GM15510 (cell line): ENCODE results near the gene MRPL54.

Source experiments
- POLR2A ChIP-seq: IDR thresholded peaks from 3 replicates; pipeline ENCODE4 v1.6.1; 2011; ENCODE audit warnings: borderline replicate concordance; ENCODE audit not compliant: insufficient read length; ENCODE audit errors: extremely low read depth

MRPL54 gene

DNA sequence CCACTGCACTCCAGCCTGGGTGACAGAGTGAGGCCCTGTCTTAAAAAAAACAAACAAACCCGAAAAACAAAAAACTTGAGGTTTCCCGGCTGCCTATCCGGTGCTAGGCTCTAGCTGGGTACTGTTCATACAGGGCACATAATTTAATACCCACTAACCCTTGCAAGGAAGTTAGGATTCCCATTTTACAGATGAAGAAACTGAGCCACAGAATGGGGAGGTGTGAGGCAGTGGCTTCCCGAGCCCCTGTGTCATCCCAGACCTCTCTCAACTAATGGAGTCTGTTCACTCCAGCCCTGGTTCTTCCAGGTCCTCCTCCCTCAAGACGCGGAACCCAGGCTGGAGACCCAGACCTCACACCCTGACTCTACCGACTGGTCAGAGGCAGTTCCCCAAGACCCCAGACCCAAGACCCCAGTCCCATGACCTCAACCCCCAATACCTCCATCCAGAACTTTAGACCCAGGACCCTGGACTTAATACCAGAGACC lies 1.6 kb upstream of the MRPL54 start:
- no peak for TF ChIP-seq POLR2A

DNA sequence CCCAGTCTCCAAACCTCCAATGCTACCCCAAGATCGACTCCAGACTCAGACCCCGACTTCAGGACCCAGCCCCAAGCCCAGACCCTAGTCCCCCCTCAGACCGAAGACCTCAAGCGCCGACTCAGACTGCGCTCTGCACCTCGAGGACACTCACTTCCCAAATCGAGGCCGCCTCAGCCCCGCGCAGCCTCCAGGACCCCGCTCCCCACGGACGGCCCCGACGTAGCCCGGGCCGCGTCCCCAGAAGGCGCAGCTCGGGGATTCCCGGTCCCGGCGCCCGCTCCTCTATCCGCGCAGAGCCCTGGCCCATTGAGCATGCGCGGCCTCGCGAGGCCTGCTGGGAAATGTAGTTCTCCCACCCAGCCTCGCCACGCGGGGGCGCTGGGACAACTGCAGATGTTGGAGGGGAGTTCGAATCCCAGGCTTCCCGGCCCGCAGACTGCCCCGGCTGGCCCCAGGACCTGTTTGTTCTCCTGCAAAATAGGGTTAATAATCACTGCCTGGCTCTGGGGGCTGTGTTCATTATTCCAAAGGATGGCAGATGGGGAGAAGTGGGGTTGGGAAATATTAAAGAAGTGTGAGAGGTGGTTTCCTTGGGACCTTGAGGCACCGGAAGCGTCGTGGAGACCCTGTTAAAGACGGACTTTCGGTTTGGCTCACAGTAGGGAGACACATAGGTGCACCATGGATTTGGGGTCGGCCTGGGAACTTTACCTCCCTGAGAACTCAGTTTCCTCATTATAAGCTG lies 926 bp upstream of the MRPL54 start, which contains the start of gene APBA3:
APBA3 (minus strand) TSS at position 311 of the 748 bp plus-strand sequence. CDS start 1,428 bp downstream, outside the sequence.
- peak; percentile 92 for TF ChIP-seq POLR2A

DNA sequence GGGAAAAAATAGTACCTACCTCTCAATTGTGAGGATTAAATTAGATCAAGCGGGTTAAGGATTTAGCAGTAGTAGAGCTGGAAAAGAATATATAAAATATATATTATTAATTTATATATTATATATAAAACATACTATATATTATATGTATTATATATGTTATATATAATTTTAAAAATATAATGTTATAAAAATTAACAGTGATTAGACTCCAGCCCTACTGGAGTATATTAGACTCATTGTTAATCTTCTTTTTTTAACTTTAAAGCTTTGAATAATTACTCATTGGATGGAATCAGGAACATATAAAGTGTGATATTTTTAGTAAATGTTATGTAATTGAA lies 380 bp upstream of the MRPL54 start:
- no peak for TF ChIP-seq POLR2A

DNA sequence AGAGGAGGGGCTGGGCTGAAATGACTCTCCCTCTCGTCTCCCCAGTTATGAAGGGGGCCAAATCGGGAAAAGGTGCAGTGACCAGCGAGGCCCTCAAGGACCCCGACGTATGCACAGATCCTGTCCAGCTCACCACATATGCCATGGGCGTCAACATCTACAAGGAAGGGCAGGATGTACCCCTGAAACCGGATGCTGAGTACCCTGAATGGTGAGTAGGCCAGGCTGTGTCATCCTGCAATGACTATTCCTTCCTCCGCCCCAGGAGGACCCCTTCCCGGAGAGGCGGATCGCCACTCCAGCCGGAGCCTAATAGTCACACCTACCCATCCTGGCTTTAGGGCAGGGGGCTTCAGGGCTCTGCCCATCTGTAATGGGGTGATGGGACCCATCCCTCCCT lies 2.6 kb downstream of the MRPL54 start:
- TF ChIP-seq POLR2A = no peak

DNA sequence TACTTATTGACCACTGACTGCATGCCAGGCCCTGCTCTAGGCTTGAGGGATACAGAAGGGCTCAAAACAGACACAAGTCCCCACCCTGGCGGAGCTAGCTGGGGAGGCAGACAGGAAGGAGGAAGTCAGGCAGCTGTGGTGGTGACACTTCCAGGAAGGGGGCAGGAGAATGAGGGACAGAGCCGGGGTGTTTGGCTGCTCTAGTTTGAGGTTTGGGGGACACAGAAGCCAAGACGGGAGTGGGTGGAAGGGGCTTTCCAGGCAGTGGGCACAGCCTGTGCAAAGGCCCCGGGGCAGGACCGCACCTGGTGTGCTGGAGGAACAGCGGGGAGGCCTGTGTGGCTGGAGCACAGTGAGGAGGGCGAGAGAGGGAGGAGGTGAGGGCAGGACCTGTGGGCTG lies 4.0 kb downstream of the MRPL54 start:
- TF ChIP-seq POLR2A = no peak

DNA sequence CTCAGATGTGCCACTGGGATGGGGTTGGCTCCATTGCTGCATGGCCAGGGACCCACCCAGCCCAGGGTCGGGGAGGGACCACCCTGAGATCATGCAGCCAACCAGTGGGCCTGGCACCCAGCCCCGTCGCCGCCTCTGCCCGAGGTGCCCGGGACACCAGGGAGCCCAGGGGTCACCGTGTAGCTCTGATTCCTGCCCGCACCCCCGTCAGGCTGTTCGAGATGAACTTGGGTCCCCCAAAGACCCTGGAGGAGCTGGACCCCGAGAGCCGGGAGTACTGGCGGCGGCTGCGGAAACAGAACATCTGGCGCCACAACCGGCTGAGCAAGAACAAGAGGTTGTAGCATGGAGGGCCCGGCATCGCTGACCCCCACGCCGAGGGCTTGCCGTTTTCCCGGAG lies 4.6 kb downstream of the MRPL54 start:
- no peak for TF ChIP-seq POLR2A

DNA sequence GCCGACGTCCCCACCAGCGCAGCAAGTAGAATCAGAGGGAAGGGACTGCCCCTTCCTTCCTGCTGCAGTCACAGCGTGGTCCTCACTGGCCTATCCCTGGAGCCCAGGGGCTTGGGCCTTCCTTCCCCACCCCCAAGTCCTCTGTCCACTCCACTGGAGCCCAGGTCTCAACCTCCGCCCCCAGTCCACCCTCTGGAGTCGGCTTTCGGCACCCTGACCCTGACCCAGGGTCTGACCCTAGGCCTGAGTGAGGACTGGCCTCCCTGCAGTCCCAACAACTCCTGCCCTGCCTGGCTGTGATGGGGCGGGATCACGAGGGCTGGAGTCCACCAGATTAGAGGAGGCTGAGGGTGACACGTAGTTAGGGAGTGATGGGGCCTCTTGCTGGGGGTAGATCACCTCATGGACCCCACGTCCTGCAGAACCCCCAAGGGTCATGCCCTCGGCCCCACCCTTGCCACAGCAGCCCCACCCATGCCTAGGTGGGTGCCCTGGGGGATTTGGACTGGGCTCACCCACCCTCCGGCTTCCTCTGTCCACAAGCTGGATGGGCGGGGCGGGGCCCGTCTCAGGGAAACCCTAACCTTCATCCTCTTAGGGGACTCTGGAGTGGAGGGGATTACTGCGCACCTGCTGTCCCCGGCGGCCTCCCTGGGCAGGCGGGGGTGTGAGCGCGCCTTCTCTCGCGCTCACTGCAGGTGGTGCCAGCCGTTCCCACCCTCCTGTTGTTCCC lies 5.7 kb downstream of the MRPL54 start:
- TF ChIP-seq POLR2A = no peak

DNA sequence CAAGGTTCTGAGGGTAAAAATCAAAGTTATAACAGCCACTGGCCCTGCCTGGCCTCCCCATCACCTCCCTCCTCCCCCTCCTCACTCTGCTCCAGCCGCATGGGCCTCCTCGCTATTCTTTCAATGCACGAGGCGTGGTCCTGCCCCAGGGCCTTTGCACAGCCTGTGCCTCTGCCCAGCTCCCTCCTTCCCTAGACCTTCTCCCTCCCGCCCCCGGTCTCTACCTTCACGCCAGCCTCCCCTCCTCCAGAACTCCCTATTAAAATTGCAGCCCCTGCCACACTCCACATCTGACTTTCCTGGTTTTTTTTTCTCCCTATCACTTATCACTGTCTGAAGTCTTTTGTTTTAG lies 6.2 kb downstream of the MRPL54 start:
- TF ChIP-seq POLR2A = no peak

DNA sequence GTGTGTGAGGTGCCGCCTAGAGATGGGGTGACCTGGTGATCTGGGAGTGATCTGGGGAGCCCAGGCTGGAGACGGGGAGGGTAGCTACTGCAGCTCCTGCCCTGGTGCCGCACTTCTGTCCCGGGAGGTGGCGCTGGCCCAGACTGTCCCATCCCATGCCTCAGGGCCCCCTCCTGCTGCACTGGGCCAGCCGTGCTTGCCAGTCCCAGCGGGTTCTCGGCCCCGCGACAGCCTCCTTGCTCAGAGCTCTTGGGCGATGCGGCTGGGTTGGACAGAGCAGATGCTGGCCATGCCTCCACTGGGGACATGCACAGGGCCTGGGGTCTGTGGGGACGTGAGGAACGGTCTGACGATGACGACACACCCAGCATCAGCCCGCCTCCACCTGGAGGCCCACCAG lies 7.0 kb downstream of the MRPL54 start:
- TF ChIP-seq POLR2A = no peak

DNA sequence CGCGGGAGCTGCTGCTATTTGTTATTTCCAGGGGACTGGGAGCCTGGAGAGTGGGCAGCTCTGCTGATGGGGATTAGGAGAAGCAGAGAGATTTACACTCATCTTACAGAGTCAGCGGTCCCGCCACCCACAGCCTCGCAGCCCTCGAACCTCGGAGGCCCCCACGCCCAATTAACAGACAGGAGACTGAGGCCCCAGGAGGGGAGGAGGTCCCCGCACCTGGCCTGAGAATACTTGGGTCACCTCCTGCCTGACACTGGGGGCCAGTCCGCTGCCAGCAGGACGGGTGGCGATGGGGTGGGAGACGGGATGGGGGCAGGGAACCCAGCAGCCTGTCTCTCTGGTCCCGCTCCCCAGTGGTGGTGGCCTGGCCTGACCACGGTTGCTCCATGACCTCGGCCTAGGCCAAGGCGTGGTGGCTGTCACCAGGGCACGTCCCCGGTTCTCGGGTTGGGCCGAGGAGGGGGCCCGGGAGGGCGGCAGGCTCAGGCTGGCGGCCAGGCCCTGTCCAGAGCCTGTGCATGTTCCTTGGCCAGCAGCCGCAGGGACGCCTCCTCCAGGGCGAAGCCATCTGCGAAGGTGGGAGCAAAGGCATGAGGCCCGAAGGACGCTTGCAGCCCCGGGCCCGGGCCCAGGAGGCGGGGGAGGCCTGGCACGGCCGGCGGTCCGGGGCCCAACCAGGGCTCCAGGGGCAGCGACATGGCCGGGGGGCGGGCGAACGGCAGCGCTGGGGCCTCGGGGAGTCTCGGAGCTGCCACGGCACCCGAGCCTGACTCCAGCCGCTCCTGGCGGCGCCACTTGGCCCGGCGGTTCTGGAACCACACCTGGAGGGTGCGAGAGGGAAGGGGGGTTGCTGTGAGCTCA lies 7.9 kb downstream of the MRPL54 start:
- TF ChIP-seq POLR2A = no peak

DNA sequence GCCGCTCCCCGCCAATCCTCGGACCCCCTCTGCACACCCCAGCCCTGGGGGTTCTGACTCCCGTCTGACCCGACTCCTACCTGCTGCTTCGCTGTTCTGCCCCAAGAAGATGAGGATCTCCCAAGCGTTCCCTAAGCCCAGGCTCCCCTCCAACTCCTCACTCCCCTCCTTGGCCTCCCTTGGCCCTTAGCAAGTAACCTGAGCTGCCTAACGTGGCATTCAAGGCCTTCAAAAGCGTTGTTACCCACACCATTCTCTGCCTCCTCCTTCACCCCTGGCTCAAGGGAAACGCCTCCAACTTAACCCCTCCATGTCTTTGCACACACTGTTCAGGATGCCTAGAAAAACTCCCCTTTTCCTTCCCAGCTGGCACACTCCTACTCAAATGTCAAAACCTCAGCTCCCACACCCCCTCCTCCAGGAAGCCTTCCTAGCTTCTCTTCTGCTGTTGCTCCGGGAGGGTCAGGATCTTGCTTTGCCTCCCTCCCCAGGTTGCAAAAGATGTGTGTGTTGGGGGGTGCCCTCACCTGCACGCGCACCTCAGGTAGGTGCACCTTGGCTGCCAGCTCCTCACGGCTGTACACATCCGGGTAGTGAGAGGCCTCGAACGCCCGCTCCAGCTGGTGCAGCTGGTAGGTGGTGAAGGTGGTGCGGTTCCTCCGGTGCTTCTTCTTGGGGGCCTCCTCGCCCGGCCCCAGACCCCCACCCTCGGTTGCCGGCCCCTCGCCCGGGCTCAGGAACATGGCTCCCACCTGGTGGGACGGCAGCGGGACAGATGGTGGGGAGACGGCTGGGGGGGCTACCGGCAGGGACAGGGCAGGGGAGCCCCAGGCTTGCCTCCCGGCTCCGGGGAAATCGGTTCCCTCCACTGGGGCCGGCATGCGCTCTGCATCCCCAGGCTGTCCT lies 8.8 kb downstream of the MRPL54 start:
- no peak for TF ChIP-seq POLR2A

DNA sequence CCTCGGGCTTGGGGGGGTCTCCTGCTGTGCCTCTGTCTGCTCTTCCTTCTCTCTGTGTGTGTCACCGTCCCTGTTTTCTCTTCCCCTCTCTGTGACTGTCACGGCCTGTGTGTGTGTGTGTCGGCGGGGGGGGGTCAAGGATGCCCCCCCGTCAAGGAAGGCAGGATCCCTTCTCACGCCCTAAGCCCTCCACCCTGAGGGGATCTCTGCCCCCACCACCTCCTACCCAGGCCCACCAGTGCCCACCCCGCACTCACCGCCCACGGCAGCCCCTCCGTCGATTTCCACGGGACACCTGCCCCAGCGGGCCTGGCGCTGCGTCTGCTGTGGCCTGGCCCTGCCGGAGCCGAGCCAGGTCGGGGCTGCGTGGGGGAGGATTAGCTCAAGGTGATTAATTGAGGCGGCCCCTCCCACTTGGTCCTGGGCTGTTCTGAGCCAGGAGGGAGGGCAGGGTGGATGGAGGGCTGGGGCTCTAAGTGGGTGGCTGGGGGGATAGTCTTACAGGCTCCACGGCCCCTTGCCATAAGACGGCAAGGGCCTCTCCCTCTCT lies 9.5 kb downstream of the MRPL54 start, which contains the start of gene RAX2:
RAX2 (minus strand) TSS at position 323 of the 550 bp plus-strand sequence. CDS start 486 bp downstream, outside the sequence.
- TF ChIP-seq POLR2A = no peak

DNA sequence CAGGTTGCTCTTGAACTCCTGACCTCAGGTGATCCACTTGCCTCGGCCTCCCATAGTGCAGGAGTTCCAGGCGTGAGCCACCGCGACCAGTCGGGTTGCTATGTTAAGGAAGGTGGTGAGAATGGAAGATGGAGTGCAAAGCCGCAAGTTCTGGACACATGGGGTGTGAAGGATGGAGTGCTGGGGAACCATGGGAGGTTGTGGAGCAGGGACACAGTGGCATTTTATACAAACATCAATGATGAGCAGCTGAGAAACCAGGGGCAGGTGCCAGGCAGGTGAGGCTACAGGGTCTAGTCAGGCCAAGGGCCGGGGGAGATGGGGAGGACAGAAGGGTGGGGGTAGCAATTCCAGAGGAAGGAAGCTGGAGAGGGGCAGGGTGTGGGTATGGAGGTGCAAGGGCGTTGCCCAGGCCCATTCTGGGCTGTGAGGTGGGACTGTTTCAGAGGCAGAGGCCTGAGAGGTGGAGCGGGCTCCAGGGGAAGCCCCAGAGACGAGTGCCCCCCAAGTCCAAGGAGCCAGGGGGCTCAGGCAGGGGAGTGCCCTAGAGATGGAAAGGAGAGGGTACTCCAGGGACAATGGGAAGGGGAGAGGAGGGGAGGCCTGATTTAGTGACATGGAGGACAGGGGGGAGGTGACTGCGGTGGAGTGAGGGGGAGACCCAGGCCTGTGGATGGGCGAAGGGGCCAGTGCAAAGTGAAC lies 11.5 kb downstream of the MRPL54 start:
- TF ChIP-seq POLR2A = no peak

DNA sequence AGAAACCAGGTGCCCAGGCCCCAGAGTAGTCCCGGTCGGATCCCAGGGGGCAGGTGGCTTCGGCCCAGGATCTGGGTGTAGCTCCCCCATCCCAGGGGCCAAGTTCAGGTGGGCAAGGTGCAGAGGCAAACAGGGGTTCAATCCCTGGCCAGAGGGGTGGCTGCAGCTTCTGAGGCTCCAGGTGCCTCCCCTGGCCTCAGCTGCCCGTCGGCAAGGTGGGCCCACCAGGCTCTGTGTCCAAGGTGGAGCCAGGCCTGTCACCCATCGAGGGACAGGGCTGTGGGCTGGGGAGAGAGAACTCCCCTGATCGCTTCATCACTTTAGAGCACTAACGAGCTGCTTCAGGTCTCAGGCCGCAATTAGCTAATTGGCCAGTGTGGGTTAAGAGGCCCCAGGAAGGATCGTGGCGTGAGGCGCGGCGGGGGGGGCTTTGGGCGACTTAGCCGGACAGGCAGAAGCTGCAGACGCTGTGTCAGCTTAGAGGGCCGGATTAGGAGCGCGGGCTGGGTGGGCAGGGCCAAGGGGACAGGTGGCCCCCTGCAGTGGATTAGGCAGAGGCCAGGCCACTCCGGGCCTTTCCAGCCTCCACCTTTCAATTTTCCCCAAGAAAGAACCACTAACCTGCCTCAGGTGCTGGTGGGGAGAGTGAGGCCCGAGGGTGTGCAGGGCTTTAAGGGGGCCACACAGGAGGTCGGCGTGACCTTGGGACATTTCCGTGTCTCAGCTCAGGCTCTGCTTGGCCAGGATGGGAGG lies 12.3 kb downstream of the MRPL54 start:
- TF ChIP-seq POLR2A = no peak
